SKM-1 treated with dmso at 0.1 percent for 144 hours (cell line): Measurements from ENCODE around the gene CYSLTR1.
A peak's percentile ranks its signal among the peaks of the same experiment; 100 is the strongest.
"Not testable (repeated sequence)": the region's sequence is repeated elsewhere in the genome, so short reads cannot be mapped to it uniquely, and the experiment has no call there.

Source experiments
- DNase-seq: peaks from one replicate; lab custom pipeline; 2025; ENCODE audit not compliant: unreplicated experiment; lab: John Stamatoyannopoulos, UW

The CYSLTR1 gene

GRCh38 chrX:78327370-78328086 is at the start of gene CYSLTR1:
CYSLTR1 (minus strand) TSS chrX:78327611; CDS start chrX:78273746, 53,865 bp downstream.
- peak; percentile 76 for DNase-seq

DNA sequence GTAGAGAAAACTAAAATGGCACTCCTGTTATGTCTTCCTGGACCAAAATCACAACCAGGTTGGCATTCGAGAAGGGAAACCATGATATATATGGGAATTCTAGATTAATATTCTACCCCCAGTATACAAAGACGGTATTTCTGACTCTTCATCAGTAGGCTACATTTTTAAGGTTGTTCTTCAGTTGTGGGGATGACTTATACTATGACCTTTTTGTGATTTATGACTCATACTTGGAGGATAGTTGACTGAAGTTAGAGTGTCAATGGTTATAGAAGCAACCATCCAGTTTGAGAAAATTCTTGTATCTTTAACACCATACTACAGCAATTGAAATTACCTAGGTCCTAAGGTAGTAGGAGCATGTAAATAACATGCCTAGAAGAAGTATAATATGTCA is 49.8 kb upstream of the CYSLTR1 start:
- no peak for DNase-seq

DNA sequence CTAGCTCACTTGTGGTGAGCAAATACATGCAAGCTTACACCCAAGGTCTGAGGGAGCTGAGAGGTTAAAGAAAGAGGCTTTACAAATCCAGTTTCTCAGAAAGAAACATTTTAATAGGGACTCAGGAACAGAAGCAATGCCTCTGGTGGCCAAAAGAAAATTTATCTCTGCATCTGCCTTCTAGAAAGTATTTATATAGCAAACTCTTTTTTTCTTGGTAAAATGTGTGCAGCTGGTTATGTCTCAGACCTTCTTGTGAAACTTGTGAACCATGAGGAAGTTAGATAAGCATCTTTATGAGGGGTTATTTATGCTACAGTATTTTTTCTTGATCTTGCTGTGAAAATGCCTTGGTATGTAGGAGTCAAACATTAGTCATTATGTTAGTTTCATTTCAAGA is 48.5 kb upstream of the CYSLTR1 start:
- peak; percentile 2 for DNase-seq

DNA sequence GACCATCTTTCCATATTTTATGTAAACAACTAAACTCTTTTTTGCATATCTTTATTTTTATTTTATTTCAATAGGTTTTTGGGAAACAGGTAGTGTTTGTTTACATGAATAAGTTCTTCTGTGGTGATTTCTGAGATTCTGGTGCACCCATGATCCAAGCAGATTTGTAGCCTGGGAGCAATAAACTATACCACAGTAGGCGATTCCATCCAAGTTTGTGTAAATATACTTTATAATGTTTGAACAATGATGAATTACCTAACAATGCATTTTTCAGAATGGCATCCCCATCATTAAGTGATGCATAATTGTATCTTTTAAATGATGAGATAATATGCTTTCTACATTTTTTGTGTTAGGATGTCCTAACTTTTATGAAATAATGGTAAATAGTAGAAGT is 39.2 kb upstream of the CYSLTR1 start:
- no peak for DNase-seq

DNA sequence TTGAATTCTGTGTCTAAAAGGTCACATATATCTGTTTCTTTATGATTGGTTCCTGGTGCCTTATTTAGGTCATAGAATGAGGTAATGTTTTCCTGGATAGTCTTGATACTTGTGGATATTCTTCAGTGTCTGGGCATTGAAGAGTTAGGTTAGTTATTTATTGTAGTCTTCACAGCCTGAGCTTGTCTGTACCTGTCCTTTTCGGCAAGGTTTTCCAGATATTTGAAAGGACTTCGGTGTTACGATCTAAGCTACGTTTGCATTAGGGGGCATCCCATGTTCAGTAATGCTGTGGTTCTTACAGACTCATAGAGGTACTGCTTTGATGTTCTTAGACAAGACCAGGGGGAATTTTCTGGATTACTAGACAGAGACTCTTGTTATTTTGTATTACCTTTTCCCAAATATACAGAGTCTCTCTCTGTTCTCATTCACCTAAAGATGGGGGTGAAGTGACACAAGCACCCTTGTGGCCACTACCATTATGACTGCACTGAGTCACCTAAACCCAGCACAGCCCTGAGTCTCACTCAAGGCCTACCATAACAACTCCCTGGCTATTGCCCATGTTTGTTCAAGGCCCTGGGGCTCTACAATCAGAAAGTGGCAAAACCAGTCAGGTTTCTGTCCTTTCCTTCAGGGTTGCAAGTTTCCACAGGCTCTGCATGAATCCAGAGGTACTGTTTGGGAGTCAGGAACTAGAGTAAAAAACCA is 30.1 kb upstream of the CYSLTR1 start:
- DNase-seq: no peak

DNA sequence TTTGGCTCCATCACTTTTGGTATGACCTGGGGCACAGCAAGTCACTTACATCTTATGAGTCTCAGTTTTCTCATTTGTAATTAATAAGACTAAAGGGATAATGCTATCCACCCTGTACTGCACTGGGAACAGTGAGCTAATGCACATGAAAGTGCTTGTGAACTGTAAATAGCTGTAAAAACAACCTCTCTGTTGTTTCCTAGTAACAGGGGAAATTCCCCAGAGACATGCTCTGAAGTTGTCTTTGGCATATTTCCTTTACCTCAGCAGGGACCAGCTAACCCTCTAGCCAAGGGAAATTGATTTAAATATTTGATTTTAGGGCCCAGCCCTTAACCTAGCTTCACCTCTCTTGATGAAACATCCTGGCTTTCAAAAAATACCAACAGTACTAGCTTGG is 6.1 kb upstream of the CYSLTR1 start:
- no peak for DNase-seq

DNA sequence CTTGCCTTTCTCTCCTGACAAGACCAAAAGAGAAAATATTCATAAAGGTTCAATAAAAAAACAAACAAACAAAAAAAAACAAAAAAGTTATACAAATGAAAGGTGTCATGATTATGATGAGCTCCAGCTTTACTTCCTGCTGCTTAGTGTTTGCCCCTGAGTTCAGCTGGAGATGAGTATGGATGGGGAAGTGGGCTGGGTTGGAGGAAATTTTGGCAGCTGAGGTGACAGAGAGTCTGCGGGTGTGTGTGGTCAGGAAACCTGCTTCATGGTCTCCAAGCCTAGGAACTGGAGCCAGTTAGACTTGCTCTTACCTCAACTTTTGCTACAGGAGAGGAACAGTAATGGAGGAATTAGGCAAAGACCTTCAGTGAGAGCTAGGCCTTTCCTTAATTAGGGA is 4.3 kb upstream of the CYSLTR1 start:
- peak; percentile 50 for DNase-seq

DNA sequence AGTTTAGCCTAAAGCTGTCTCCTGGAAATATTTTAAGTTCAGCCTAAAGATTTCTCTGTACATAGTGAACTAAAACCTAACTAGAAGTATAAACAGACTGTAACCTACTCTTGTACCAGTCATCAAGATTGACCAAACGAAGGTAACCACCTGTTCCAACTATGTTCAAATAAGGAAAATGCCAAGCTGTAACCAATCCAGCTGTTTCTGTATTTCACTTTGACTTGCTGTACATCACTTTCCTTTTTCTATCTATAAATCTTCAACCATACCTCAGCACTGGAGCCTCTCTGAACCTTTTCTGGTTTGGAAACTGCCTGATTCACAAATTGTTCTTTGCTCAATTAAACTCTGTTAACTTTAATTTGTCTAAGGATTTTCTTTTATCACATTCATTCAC is 3.1 kb upstream of the CYSLTR1 start:
- no peak for DNase-seq

DNA sequence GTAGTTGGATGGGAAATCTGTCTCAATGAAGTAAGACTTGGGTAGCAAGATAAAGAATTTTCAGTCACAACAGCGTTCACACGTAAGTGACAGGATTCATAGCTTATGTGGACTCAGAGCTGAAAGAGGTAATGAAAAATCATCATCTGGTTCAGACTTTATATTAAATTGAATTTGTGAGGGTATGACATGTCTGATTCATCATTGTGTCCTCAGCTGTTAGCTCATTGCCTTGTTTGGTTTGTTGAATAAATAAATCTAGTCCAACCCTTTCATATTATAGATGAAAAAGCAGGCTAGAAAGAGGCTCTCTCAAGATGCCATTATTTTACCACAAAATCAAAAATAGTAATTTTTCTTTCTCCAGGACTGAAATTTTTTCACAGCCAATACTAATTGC is 2.7 kb upstream of the CYSLTR1 start:
- no peak for DNase-seq

GRCh38 chrX:78329486-78329885 is 2.1 kb upstream of the CYSLTR1 start:
- DNase-seq: no peak

DNA sequence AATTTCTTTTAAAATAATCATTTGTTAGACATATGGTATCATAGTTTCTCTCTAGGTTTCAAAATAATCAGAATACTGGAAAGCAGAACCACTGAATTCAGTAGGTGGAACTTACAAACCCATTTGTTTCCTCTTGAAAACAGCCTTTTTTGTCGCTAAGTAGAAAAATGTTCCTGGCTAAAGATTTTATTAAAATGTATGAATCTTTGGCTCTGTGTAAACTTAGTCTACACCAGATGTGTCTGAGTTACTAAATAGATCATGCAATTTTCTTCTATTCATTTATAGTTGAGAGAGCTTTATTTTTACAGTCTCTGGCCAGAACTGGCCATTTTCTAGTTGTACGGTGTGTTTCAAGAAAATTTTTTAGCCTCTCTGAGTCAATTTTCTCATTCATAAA is 1.0 kb downstream of the CYSLTR1 start:
- DNase-seq: no peak

GRCh38 chrX:78322863-78323262 is 4.5 kb downstream of the CYSLTR1 start:
- no peak for DNase-seq

GRCh38 chrX:78321809-78322208 is 5.6 kb downstream of the CYSLTR1 start:
- peak; percentile 85 for DNase-seq

DNA sequence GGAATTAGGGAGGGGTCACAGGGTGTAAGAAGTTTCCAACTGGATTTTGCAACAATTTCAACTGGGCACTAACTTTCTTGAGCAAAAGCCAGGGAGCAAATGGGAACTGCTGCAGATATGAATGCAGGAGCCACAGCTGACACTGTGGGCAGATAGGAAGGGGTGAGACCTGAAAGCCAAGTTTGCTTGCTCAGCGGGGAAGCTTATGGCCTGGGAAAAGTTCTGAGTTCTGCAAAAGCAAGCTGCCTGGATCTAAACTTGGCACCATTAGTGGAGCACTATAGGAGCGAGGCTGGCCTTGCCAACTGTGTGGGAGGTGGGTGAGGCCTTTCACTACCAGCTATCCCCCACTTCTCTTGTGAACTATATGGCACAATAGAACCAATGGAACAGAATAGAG is 11.1 kb downstream of the CYSLTR1 start:
- DNase-seq: no peak

DNA sequence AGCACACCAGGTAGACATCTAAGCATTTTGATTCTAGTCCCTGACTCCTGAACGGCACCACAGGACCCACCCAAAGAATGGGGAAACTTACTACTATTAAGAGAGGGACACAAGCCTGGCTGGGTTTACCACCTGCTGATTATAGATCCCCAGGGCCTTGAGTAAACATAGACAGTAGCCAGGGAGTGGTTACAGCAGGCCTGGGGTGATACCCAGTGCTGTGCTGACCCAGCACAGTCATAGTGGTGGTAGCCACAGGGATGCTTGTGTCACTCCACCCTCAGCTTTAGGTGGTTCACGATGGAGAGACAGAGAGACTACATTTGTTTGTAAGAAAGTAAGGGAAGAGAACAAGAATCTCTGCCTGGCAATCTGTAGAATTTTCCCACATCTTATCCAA is 11.7 kb downstream of the CYSLTR1 start:
- DNase-seq: no peak

DNA sequence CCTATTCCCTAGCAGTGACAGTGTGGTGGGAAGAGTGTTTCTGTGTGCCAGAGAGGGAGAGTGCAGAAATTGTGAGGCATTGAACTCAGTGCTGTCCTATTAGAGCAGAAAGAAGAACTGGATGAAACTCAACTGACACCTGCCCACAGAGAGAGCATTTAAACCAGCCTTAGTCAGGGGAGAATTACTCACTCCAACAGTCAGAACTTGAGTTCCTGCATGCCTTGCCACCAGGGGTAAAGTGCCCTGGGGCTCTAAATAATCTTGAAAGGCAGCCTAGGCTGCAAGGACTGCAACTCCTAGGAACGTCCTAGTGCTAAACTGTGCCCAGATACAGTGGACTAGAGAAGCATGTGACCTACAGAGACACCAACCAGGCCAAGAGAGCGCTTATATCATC is 12.8 kb downstream of the CYSLTR1 start:
- DNase-seq: no peak

DNA sequence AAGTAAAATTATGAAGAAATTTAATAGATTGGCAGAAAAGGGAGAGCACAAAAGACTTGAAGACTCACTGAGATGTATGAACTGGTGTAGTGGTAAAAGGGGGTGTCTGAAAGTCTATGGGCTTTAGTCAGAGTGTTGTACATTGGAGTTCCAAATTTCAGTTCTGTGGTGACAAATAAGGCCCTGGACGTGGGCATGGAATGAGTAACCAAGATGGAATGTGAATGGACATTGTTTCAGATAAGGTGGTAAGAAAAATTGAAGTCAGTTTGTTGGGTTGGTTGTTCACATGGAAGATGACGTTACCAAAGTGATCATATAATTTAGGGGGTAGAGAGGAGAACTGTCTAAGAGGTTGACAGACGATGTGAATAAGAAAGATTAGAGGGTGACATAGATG is 13.9 kb downstream of the CYSLTR1 start:
- no peak for DNase-seq

DNA sequence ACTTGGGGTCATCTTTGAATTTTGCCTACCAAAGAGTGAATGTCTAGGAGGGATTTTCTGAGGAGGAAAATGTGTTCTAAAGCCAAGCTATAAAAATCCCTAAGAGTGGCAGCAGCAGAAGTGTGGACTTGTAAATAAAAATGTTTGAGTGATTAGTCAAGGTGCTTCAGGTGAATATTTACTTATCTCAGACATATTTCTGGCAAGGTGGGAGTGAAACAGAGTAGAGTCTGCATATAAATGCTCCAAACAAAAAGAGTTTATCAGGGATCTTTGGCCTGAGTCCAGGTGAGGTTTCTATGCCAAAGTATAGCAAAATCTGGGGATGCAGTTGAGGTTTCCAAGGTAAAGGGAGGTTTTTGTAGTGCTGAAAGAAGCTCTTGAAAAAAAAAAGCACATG is 19.7 kb downstream of the CYSLTR1 start:
- DNase-seq: no peak

- DNase-seq: no peak
These were observed 24.3 kb downstream of the CYSLTR1 start for GRCh38 chrX:78303086-78303485.

- not testable (repeated sequence) for DNase-seq
These were observed 26.5 kb downstream of the CYSLTR1 start for GRCh38 chrX:78300933-78301332.

GRCh38 chrX:78283511-78283910 is 43.9 kb downstream of the CYSLTR1 start:
- DNase-seq: no peak

DNA sequence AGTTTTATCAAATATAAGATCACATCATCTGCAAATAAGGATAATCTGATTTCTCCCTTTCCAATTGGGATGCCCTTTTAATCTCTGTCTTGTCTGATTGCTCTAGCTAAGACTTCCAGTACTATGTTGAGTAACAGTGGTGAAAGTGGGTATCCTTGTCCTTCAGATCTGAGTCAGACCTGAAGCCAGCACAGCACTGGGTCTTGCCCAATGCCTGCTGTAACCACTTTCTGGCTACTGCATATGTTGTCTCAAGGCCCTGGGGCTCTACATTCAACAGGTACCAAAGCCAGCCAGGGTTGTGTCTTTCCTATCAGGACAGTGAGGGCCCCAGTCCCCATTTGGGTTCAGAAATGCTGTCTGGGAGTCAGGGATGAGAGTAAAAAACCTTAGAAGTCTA is 90.3 kb downstream of the CYSLTR1 start:
- no peak for DNase-seq

DNA sequence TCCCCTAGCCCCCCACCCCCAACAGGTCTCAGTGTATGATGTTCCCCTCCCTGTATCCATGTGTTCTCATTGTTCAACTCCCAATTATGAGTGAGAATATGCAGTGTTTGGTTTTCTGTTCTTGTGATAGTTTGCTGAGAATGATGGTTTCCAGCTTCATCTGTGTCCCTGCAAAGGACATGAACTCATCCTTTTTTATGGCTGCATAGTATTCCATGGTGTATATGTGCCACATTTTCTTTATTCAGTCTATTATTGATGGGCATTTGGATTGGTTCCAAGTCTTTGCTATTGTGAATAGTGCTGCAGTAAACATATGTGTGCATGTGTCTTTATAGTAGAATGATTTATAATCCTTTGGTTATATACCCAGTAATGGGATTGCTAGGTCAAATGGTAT is 101.4 kb downstream of the CYSLTR1 start:
- not testable (repeated sequence) for DNase-seq
